ENCODE measurements around the gene SEC24C. TPM values are rescaled to one million over a fixed set of nuclear protein-coding genes. Genes with fewer than 3 reads are reported as not detected.

Gene SEC24C
- total RNA-seq, 4 donors from 2014 or later: 42.4 to 61.3 (median 53.5) TPM

DNA sequence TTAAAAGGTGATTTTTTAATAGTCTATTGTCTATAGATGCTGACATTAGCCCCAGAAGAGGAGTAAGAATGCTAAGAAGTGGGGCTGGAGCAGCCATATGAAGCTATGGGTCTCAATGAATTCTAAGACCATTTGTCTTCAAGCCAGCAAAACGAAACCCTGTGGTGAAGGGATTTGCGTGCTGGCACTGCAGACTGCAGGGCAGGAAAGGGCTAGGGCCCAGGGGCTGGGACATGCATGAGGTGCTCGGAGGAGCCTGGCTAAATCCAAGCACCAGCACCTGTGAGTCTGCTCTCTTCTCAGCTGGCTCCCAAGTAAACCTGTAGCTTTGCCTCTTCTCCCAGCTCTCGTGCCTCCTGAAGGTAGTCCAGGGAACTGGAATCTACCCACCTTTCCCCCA lies 68.5 kb downstream of the SEC24C start:
- 93% methylated on average over 4 of the region's 4 CpGs for WGBS
- H3K36me3 ChIP-seq: peaks cover 33 to 67% (median 48%) of the 10 kb centered on the region in 4 donors
- intact Hi-C loops (cut with DNase I): no loop called here
- H3K4me1 ChIP-seq: peaks cover 16 to 46% (median 41%) of the 10 kb centered on the region in 4 donors
- DNase-seq (ENCODE audit: extremely low spot score): no peak
- TF ChIP-seq POLR2A (IDR thresholded peaks at IDR 0.05; ENCODE audit: low read depth) (no peak), POLR2AphosphoS5 (IDR thresholded peaks at IDR 0.05) (no peak), EP300 (IDR thresholded peaks at IDR 0.05) (no peak)
- TF ChIP-seq, protein P1, sequence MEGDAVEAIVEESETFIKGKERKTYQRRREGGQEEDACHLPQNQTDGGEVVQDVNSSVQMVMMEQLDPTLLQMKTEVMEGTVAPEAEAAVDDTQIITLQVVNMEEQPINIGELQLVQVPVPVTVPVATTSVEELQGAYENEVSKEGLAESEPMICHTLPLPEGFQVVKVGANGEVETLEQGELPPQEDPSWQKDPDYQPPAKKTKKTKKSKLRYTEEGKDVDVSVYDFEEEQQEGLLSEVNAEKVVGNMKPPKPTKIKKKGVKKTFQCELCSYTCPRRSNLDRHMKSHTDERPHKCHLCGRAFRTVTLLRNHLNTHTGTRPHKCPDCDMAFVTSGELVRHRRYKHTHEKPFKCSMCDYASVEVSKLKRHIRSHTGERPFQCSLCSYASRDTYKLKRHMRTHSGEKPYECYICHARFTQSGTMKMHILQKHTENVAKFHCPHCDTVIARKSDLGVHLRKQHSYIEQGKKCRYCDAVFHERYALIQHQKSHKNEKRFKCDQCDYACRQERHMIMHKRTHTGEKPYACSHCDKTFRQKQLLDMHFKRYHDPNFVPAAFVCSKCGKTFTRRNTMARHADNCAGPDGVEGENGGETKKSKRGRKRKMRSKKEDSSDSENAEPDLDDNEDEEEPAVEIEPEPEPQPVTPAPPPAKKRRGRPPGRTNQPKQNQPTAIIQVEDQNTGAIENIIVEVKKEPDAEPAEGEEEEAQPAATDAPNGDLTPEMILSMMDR (IDR thresholded peaks at IDR 0.05): no peak
- H3K9me3 ChIP-seq: no peaks in the 10 kb centered on the region
- no peak overlapping the region for H3K4me3 ChIP-seq
- H3K27ac ChIP-seq (replicated peaks in 1 of 4): peak overlapping the region; percentile 94 to 99 (median 96)
- peaks cover 0 to 3% (median 0%) of the 10 kb centered on the region in 4 donors for H3K27me3 ChIP-seq

DNA sequence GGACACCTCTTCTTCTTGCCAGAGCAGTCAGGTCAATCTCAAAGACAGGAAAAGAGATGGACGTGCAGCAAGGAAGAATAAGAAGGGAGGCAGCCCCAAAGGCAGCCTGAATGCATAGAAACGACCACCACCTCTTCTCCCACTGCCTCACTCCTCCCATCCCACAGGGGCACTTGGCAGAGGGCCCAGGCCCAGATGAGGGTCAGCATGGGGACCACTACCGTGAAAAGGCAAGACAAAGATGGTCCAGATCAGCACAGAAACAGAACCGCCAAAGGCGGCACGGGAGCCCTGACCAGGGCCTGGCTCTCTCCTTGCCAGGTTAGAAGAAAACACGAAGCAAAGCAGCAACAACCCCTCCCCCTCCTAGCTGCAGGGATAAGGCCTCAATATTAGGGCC lies 69.2 kb downstream of the SEC24C start:
- intact Hi-C loops (cut with DNase I): no loop called here
- Histone ChIP-seq H3K27me3 (peaks cover 0 to 3% (median 0%) of the 10 kb centered on the region in 4 donors), H3K4me3 (no peak overlapping the region), H3K27ac (replicated peaks in 1 of 4) (peak overlapping the region in 1 of 4 donors; percentile 97), H3K4me1 (peaks cover 16 to 48% (median 44%) of the 10 kb centered on the region in 4 donors), H3K9me3 (no peaks in the 10 kb centered on the region), H3K36me3 (peaks cover 28 to 67% (median 46%) of the 10 kb centered on the region in 4 donors)
- TF ChIP-seq EP300 (IDR thresholded peaks at IDR 0.05): no peak
- TF ChIP-seq POLR2A (IDR thresholded peaks at IDR 0.05; ENCODE audit: low read depth): no peak
- TF ChIP-seq POLR2AphosphoS5 (IDR thresholded peaks at IDR 0.05): peak in 1 of 2 donors; percentile 19
- WGBS: 81% methylated on average over 7 of the region's 7 CpGs
- no peak for DNase-seq (ENCODE audit: extremely low spot score)

DNA sequence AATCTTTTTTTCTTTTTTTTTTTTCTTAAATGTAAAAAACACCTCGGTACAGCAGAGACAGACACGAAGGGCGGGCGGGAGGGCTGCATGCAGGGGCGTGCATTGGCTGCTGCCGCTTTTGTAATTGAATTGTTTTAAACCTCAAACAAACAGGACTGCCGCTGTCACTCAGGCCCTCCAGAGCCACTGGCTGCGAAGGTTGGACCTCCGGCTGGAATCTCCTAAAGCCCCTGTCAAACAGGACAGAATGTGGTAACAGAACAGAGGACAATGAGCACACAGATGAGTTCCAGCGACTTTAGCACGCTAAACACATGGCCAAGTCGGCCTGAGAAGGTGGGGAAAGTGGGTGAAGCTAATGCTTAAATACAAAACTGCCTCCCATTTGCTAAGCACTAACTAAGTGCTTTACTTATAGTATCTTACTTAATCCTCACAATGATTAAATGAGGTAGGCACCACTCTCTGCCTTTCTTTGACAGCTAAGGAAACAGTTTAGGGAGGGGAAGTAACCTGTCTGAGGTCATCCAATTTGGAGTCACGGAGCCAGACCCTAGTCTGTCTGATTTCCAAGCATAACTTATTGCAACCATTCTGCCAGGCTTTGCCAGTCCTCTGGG lies 70.2 kb downstream of the SEC24C start:
- Histone ChIP-seq H3K9me3 (no peaks in the 10 kb centered on the region), H3K36me3 (peaks cover 26 to 69% (median 47%) of the 10 kb centered on the region in 4 donors), H3K27me3 (peaks cover 0 to 3% (median 0%) of the 10 kb centered on the region in 4 donors), H3K4me3 (no peak overlapping the region), H3K27ac (replicated peaks in 1 of 4) (no peak overlapping the region), H3K4me1 (peaks cover 12 to 51% (median 46%) of the 10 kb centered on the region in 4 donors)
- no peak for DNase-seq (ENCODE audit: extremely low spot score)
- 86% methylated on average over 13 of the region's 13 CpGs for WGBS
- no peak for TF ChIP-seq POLR2AphosphoS5 (IDR thresholded peaks at IDR 0.05)
- TF ChIP-seq, protein P1 (IDR thresholded peaks at IDR 0.05): no peak
- TF ChIP-seq EP300 (IDR thresholded peaks at IDR 0.05): no peak
- no peak for TF ChIP-seq POLR2A (IDR thresholded peaks at IDR 0.05; ENCODE audit: low read depth)
- intact Hi-C loops (cut with DNase I): no loop called here

DNA sequence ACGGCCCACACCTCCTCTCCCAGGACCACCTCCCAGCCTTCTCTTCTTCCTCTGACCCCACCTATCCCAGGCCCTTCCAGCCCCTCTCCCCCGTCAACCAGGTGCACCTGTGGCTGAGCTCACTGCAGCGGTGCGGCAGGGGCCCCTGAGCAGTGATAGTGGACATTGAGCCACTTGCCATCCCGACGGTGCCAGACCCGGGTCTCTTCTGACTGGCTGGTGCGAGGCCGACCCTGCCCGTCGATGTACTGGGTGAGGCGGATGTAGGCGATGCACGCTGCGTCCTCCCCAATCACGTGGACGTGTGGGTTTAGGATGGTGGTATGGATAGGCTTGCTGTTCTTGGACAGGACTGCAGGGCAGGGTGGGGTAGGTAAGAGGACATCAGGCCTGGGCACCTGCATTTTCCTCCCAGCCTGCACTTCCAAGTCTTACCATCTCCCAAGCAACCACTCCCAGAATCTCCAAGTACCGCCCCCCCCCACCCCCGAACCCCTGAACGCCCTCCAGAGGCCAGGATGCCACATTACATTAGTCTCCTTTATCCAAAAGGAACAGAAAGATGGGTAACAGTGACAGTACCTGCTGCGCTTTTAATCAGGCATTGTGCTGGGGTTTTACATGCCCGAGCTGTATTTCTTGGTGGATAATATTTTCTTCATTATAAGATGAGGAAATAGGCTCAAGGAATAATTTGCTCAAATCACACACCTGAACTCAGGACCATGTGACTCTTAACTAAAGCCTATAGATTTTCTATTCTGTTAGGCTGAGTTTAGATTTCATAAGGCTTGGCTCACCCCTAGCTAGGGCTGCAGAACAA lies 70.9 kb downstream of the SEC24C start:
- Histone ChIP-seq H3K9me3 (no peaks in the 10 kb centered on the region), H3K27me3 (peaks cover 0 to 3% (median 0%) of the 10 kb centered on the region in 4 donors), H3K4me3 (no peak overlapping the region), H3K36me3 (peaks cover 27 to 76% (median 50%) of the 10 kb centered on the region in 4 donors), H3K4me1 (peaks cover 15 to 51% (median 46%) of the 10 kb centered on the region in 4 donors), H3K27ac (replicated peaks in 1 of 4) (peak overlapping the region in 3 of 4 donors; percentile 13 to 78 (median 61))
- 74% methylated on average over 12 of the region's 22 CpGs for WGBS
- intact Hi-C loops (cut with DNase I): no loop called here
- TF ChIP-seq, protein P1 (IDR thresholded peaks at IDR 0.05): peak in 2 of 3 experiments; percentile 17 to 34
- no peak for TF ChIP-seq POLR2AphosphoS5 (IDR thresholded peaks at IDR 0.05)
- TF ChIP-seq EP300 (IDR thresholded peaks at IDR 0.05): no peak
- no peak for DNase-seq (ENCODE audit: extremely low spot score)

DNA sequence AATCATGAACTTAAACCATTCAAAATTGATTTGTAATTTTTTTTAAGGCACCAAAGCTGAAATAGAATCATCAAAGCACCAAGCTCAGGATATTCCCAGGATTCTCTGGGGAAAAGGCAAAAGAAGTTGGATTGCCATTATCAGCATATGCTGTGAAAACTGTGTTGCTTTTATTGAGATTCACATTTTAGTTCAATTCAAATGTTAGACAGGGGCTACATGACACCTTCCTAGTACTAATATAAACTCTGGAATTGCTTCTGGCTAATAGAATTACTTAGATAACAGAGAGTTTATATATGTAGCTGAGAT lies 71.5 kb downstream of the SEC24C start:
- H3K4me1 ChIP-seq: peaks cover 9 to 47% (median 41%) of the 10 kb centered on the region in 4 donors
- peak overlapping the region; percentile 13 to 78 (median 48) for H3K27ac ChIP-seq (replicated peaks in 1 of 4)
- TF ChIP-seq EP300 (IDR thresholded peaks at IDR 0.05): no peak
- TF ChIP-seq POLR2A (IDR thresholded peaks at IDR 0.05; ENCODE audit: low read depth): no peak
- TF ChIP-seq, protein P1 (IDR thresholded peaks at IDR 0.05): no peak
- TF ChIP-seq POLR2AphosphoS5 (IDR thresholded peaks at IDR 0.05): no peak
- no peak for DNase-seq (ENCODE audit: extremely low spot score)
- H3K4me3 ChIP-seq: no peak overlapping the region
- peaks cover 0 to 3% (median 0%) of the 10 kb centered on the region in 4 donors for H3K27me3 ChIP-seq
- H3K9me3 ChIP-seq: no peaks in the 10 kb centered on the region
- H3K36me3 ChIP-seq: peaks cover 27 to 76% (median 50%) of the 10 kb centered on the region in 4 donors
- intact Hi-C loops (cut with DNase I): no loop called here

Data from esophagus muscularis mucosa (tissue), 4 donors.